ENCODE measurements around the gene GPRC5D. TPM values are rescaled to one million over a fixed set of nuclear protein-coding genes. Genes with fewer than 3 reads are reported as not detected.

Gene GPRC5D
- polyA plus RNA-seq, 1 donor (not counting 4 experiments of a cell fraction or from before 2014, with no cell fraction given), result 0.08 TPM

- Histone ChIP-seq H3K9me3 (ENCODE audit: control insufficient read depth, low read depth, low read length) (no peaks in the 10 kb centered on the region), H3K36me3 (ENCODE audit: control insufficient read depth in 2 of 2, extremely low read depth in 1 of 2, insufficient read depth in 2 of 2, low read length in 2 of 2) (peaks cover 0 to 1% of the 10 kb centered on the region in 2 experiments), H3K4me1 (ENCODE audit: control insufficient read depth, extremely low read depth, insufficient read depth, low read length) (no peaks in the 10 kb centered on the region), H3K27ac (ENCODE audit: control insufficient read depth, insufficient read depth, low read length) (no peak overlapping the region), H4K20me1 (ENCODE audit: control insufficient read depth, extremely low read depth, insufficient read depth, low read length) (no peaks in the 10 kb centered on the region), H3K4me2 (ENCODE audit: control insufficient read depth, extremely low read depth, insufficient read depth, low read depth, low read length) (no peak overlapping the region), H3K79me2 (ENCODE audit: control insufficient read depth, insufficient read depth, low read length) (no peaks in the 10 kb centered on the region), H3K27me3 (ENCODE audit: control insufficient read depth, extremely low read depth, insufficient read depth, low read length) (no peaks in the 10 kb centered on the region), H2AFZ (ENCODE audit: control insufficient read depth, low read length) (no peak overlapping the region), H3K9ac (ENCODE audit: control insufficient read depth, extremely low read depth, insufficient read depth, low read length) (no peak overlapping the region), H3K9me1 (ENCODE audit: control insufficient read depth, extremely low read depth, insufficient read depth, low read length) (no peaks in the 10 kb centered on the region), H3K4me3 (ENCODE audit: control insufficient read depth in 2 of 3, extremely low read depth in 1 of 3, insufficient read depth in 2 of 3, low read depth in 1 of 3, low read length in 3 of 3) (no peak overlapping the region)
- no peak for DNase-seq (ENCODE audit: low read depth, low spot score)
- TF ChIP-seq, protein P1, sequence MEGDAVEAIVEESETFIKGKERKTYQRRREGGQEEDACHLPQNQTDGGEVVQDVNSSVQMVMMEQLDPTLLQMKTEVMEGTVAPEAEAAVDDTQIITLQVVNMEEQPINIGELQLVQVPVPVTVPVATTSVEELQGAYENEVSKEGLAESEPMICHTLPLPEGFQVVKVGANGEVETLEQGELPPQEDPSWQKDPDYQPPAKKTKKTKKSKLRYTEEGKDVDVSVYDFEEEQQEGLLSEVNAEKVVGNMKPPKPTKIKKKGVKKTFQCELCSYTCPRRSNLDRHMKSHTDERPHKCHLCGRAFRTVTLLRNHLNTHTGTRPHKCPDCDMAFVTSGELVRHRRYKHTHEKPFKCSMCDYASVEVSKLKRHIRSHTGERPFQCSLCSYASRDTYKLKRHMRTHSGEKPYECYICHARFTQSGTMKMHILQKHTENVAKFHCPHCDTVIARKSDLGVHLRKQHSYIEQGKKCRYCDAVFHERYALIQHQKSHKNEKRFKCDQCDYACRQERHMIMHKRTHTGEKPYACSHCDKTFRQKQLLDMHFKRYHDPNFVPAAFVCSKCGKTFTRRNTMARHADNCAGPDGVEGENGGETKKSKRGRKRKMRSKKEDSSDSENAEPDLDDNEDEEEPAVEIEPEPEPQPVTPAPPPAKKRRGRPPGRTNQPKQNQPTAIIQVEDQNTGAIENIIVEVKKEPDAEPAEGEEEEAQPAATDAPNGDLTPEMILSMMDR (optimal IDR thresholded peaks at IDR 0.05 in 1 of 3, IDR thresholded peaks at IDR 0.05 in 1 of 3, conservative IDR thresholded peaks at IDR 0.05 in 1 of 3; ENCODE audit: extremely low read depth in 1 of 3, insufficient read depth in 2 of 3, low read length in 3 of 3), result no peak
- TF ChIP-seq EZH2 (IDR thresholded peaks at IDR 0.05; ENCODE audit: low read length), result no peak
- no peak for FAIRE-seq
- dilution Hi-C loops (cut with MboI; ENCODE audit: extremely low pct_ligation_motif_present, low sequenced_read_pairs), result no loop called here
Observed at GRCh38 chr12:12943586-12944260, 8.2 kb downstream of the GPRC5D start.

DNA sequence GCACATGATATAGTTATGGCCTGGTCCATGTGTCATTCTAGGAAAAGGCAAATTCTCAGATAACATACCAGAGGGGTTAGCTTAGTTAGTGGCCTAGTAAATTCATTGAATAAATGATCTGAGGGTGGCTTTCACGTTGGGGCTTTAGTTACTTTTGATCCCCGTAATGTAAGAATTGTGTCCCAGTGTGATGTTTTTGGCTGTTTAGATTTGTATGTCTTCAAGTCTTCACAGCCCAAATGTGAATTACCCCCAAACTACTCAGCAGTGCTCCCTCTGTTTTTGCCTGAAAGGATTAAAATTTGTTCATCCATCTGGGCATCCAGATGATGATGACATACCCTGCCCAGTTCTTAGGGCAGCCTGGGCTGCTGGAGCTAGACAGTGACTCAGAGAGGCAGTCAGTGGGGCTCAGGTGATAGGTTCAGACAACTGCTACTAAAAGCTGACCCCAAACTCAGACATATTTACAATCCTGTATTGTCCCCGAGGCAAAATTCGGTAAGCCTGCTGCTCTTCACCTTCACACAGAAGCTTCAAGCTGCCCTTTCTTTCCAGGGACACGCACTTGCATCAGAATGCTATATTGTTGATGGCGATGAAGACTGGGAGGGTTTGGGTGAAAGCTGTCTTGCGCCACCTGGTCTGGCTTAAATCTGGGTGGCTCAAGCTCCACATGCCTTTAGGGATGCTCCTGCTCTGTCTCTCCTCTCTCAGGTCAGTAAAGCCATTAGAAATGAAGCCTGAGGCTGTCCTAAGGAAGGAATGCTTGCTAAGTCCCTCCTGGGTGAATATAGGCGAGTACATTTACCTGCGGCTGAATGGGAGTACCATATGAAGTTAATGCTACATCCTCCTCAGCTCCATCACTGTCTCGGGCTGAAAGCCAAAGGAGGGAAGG, 10.3 kb downstream of the GPRC5D start:
- no peaks in the 10 kb centered on the region for H3K9me3 ChIP-seq (ENCODE audit: control insufficient read depth, low read depth, low read length)
- dilution Hi-C loops (cut with MboI; ENCODE audit: extremely low pct_ligation_motif_present, low sequenced_read_pairs), result no loop called here
- no peak for FAIRE-seq
- no peaks in the 10 kb centered on the region for H3K9me1 ChIP-seq (ENCODE audit: control insufficient read depth, extremely low read depth, insufficient read depth, low read length)
- no peak overlapping the region for H2AFZ ChIP-seq (ENCODE audit: control insufficient read depth, low read length)
- peaks cover 0 to 1% of the 10 kb centered on the region in 2 experiments for H3K36me3 ChIP-seq (ENCODE audit: control insufficient read depth in 2 of 2, extremely low read depth in 1 of 2, insufficient read depth in 2 of 2, low read length in 2 of 2)
- H4K20me1 ChIP-seq (ENCODE audit: control insufficient read depth, extremely low read depth, insufficient read depth, low read length), result no peaks in the 10 kb centered on the region
- H3K4me2 ChIP-seq (ENCODE audit: control insufficient read depth, extremely low read depth, insufficient read depth, low read depth, low read length), result no peak overlapping the region
- no peak for DNase-seq (ENCODE audit: low read depth, low spot score)
- no peak overlapping the region for H3K4me3 ChIP-seq (ENCODE audit: control insufficient read depth in 2 of 3, extremely low read depth in 1 of 3, insufficient read depth in 2 of 3, low read depth in 1 of 3, low read length in 3 of 3)
- H3K79me2 ChIP-seq (ENCODE audit: control insufficient read depth, insufficient read depth, low read length), result no peaks in the 10 kb centered on the region
- no peak overlapping the region for H3K27ac ChIP-seq (ENCODE audit: control insufficient read depth, insufficient read depth, low read length)
- no peak overlapping the region for H3K9ac ChIP-seq (ENCODE audit: control insufficient read depth, extremely low read depth, insufficient read depth, low read length)
- TF ChIP-seq EZH2 (IDR thresholded peaks at IDR 0.05; ENCODE audit: low read length), result no peak
- TF ChIP-seq, protein P1 (optimal IDR thresholded peaks at IDR 0.05 in 1 of 3, IDR thresholded peaks at IDR 0.05 in 1 of 3, conservative IDR thresholded peaks at IDR 0.05 in 1 of 3; ENCODE audit: extremely low read depth in 1 of 3, insufficient read depth in 2 of 3, low read length in 3 of 3), result no peak
- no peaks in the 10 kb centered on the region for H3K4me1 ChIP-seq (ENCODE audit: control insufficient read depth, extremely low read depth, insufficient read depth, low read length)
- no peaks in the 10 kb centered on the region for H3K27me3 ChIP-seq (ENCODE audit: control insufficient read depth, extremely low read depth, insufficient read depth, low read length)
